Measurements from ENCODE around the gene BATF2. TPM values are rescaled to one million over a fixed set of nuclear protein-coding genes. Genes with fewer than 3 reads are reported as not detected.
A peak's percentile ranks its signal among the peaks of the same experiment; 100 is the strongest.
"Not testable (repeated sequence)": the region's sequence is repeated elsewhere in the genome, so short reads cannot be mapped to it uniquely, and the experiment has no call there.

BATF2 gene
- total RNA-seq, 2 donors from 2014 or later, result 14.1 to 20.7 TPM

DNA sequence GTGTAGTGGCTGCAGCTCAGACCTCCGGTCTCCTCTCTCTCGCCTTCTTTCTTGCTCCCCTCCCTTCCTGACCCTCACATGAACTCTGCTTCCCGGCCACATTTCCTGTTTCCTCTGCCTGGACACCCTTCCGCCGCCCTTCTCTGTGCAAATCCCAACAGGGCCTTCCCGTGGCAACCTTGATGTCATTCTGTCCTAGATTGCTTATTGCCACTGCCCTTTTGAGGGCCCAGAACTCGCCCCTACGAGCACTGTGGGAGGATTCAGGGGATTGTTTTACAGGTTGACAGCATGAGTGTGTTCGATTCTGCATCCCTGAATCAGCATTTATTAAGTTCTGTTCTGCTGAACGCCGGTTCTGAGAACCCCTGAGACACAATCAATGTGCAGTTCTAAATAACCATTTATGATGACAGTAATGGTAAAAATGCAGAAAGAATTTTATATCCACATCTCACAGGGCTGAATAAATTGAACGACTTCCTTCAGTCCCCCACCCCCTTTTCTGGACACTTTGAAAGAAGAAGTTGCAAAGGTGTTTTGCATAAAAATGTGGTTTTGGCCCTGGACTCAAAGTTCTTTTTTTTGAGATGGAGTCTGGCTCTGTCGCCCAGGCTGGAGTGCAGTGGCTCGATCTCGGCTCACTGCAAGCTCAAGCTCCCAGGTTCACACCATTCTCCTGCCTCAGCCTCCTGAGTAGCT, 6.4 kb downstream of the BATF2 start:
- no peaks in the 10 kb centered on the region for H3K27me3 ChIP-seq
- H3K4me1 ChIP-seq, result peaks cover 3% of the 10 kb centered on the region
- H3K36me3 ChIP-seq, result no peaks in the 10 kb centered on the region
- DNase-seq, result no peak
- intact Hi-C loops (cut with DNase I), result no loop called here
- H3K9me3 ChIP-seq, result no peaks in the 10 kb centered on the region
- TF ChIP-seq, protein P1, sequence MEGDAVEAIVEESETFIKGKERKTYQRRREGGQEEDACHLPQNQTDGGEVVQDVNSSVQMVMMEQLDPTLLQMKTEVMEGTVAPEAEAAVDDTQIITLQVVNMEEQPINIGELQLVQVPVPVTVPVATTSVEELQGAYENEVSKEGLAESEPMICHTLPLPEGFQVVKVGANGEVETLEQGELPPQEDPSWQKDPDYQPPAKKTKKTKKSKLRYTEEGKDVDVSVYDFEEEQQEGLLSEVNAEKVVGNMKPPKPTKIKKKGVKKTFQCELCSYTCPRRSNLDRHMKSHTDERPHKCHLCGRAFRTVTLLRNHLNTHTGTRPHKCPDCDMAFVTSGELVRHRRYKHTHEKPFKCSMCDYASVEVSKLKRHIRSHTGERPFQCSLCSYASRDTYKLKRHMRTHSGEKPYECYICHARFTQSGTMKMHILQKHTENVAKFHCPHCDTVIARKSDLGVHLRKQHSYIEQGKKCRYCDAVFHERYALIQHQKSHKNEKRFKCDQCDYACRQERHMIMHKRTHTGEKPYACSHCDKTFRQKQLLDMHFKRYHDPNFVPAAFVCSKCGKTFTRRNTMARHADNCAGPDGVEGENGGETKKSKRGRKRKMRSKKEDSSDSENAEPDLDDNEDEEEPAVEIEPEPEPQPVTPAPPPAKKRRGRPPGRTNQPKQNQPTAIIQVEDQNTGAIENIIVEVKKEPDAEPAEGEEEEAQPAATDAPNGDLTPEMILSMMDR (IDR thresholded peaks at IDR 0.05), result no peak
- no peak overlapping the region for H3K4me3 ChIP-seq
- H3K27ac ChIP-seq, result no peak overlapping the region
- H3K9ac ChIP-seq (ENCODE audit: low read depth in 2 of 2, low read length in 2 of 2), result peak overlapping the region in 1 of 2 donors; percentile 40

DNA sequence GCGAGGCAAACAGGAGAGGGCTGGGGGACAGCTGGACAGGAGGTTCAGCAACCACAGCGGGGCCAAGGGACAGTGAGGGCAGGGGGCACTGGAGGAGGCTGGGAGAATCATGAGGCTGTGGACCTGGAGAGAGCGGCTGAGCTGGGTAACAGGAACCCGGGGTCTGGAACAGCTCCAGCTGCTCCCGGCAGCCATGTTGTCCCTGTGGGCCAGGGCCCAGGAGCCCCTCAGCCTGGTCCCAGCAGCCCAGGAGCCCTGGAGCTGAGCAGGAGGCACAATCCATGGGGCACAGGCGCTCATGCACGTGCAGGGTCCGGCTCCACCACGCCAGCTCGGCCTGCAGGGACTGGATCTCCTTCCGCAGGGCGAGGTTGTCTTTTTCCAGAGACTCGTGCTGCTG, 7.4 kb downstream of the BATF2 start:
- H3K4me1 ChIP-seq, result no peaks in the 10 kb centered on the region
- TF ChIP-seq, protein P1 (IDR thresholded peaks at IDR 0.05), result no peak
- H3K9me3 ChIP-seq, result no peaks in the 10 kb centered on the region
- no peak overlapping the region for H3K4me3 ChIP-seq
- no peak for DNase-seq
- no peaks in the 10 kb centered on the region for H3K27me3 ChIP-seq
- H3K36me3 ChIP-seq, result no peaks in the 10 kb centered on the region
- no peak overlapping the region for H3K27ac ChIP-seq
- intact Hi-C loops (cut with DNase I), result loop anchor here (10.0 kb wide), 1 partner anchor 55 kb away; the partner anchor contains the start of gene GPHA2
- H3K9ac ChIP-seq (ENCODE audit: low read depth in 2 of 2, low read length in 2 of 2), result no peak overlapping the region

DNA sequence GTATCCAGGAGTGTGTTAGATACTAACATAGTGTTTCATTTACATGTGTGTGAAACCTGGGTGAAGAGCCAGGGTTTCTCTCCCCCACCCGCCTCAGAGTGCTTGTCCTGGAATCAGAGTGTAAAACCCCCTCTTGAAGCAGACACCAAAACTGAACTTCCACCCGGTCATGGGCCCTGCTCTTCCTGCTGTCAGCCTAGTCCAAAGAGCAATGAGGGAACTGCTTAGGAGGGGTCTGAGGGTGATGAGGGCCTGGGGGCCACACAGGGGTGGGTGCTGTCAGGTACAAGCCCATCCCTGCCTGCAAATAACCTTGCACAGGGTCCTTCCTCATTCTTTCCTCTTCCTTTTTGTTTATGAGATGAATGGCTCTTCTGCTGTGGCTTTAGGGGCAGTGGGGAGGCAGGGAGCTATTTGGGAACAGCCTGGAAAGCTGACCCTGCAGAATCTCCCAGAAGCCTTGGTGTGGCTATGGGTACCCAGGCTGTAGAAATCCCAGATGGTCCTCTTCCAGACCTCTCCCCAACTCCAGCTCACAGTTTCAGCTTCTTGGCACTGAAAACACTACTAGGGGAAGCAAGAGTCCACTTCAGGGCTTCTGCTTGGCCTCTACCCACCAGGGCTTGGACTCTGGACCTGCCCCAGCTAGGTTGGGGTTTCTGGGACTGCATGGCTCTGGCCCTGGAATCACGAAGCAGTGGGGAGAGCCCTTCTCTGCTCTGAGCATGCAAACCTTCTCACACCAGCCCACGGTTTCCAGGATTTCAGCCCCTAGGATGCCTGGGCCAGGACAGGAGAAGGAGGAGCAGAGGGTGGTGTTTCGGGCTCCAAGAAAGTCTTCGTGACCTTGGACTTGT, 8.5 kb downstream of the BATF2 start:
- no peak for DNase-seq
- intact Hi-C loops (cut with DNase I), result loop anchor here (10.0 kb wide), 1 partner anchor 53 kb away; the partner anchor contains the start of gene GPHA2
- Histone ChIP-seq H3K27me3 (no peaks in the 10 kb centered on the region), H3K4me1 (no peaks in the 10 kb centered on the region), H3K36me3 (no peaks in the 10 kb centered on the region), H3K9ac (ENCODE audit: low read depth in 2 of 2, low read length in 2 of 2) (no peak overlapping the region), H3K4me3 (no peak overlapping the region), H3K9me3 (no peaks in the 10 kb centered on the region), H3K27ac (no peak overlapping the region)
- TF ChIP-seq, protein P1 (IDR thresholded peaks at IDR 0.05), result no peak

DNA sequence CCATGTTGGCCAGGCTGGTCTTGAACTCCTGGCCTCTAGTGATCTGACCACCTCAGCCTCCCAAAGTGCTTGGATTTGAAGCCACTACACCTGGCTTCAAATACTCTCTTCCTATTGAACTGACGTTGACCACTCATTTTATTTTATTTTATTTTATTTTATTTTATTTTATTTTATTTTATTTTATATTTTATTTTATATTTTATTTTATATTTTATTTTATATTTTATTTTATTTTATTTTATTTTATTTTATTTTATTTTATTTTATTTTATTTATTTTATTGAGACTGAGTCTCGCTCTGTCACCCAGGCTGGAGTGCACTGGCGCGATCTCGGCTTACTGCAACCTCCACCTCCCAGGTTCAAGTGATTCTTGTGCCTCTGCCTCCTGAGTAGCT, 13.4 kb downstream of the BATF2 start:
- H3K27me3 ChIP-seq; H3K9ac ChIP-seq (ENCODE audit: low read depth in 2 of 2, low read length in 2 of 2); H3K36me3 ChIP-seq; H3K27ac ChIP-seq; H3K9me3 ChIP-seq; H3K4me3 ChIP-seq; DNase-seq; H3K4me1 ChIP-seq: not testable (repeated sequence)
- intact Hi-C loops (cut with DNase I), result loop anchor here (10.0 kb wide), 1 partner anchor 49 kb away; the partner anchor contains the start of gene GPHA2

DNA sequence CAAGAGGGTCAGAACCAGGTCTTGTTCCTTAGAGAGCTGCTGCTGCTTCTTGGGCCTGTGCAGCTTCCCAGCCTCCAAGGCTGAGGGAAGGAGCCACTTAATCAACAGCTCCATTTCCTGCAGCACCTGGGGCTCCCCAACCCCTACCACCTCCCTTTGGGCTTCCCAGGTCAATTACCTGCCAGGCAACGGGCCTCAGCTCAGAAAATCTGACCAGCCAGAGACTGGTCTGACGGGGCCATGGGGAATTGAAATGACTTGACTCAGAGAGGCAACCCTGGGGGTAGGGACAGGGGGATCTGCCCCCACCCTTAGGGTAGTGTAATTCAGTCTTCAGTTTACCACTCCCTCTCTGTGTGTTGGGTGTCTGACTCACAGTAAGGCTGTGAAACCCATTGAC, 20.1 kb downstream of the BATF2 start:
- DNase-seq, result no peak
- H3K36me3 ChIP-seq, result no peaks in the 10 kb centered on the region
- H3K9me3 ChIP-seq, result no peaks in the 10 kb centered on the region
- H3K27me3 ChIP-seq, result no peaks in the 10 kb centered on the region
- no peak overlapping the region for H3K9ac ChIP-seq (ENCODE audit: low read depth in 2 of 2, low read length in 2 of 2)
- no peak overlapping the region for H3K4me3 ChIP-seq
- intact Hi-C loops (cut with DNase I), result no loop called here
- TF ChIP-seq, protein P1 (IDR thresholded peaks at IDR 0.05), result no peak
- H3K4me1 ChIP-seq, result peaks cover 1% of the 10 kb centered on the region
- no peak overlapping the region for H3K27ac ChIP-seq
